GM19397 (cell line): Measurements from ENCODE around the gene PPP2R5D.
"Not testable (repeated sequence)": the region's sequence is repeated elsewhere in the genome, so short reads cannot be mapped to it uniquely, and the experiment has no call there.

Experiments
- ATAC-seq: cut with Tn5 transposase; IDR thresholded peaks from one replicate; pipeline ENCODE4 v1.9.1; 2021; ENCODE audit warnings: mild to moderate bottlenecking, moderate library complexity; ENCODE audit not compliant: unreplicated experiment

The PPP2R5D gene

DNA sequence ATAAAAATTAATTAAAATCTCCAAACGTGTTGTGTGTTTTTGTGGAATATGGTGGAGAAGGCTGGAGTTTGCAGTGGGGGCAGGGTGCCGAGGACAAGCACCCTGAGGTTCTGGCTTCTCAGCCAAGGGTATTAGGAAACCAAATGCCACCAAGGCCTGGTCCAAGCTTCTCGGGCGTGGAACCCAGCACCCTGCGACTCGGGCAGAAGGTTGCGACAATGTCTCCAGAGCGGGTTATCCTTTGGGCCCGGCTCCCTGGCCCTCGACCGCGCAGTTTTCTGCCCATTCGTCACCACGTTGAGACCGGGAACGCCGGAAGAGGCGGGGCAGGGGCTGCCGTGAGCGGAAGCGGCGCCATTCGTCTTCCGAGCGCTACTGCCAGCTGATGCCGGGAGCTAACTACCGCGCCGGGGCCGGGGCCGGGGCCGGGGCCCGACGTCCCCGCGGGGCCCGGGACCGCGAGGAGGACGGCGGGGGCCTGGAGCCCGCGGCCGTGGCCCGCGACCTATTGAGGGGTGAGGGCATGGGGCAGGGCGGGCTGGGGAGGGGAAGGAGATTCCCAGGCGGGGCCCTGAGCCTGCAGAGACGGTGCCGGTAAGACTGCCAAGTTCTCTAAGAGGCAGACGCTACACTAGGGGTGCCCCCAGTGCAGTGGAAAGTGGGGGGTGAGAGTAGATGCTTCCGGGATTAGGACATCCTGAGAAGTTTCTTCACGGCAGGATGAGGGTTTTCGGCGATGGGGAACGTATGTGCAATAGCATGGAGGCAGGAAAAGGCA is 37.1 kb downstream of the PPP2R5D start, which contains the start of gene RRP36:
TSS of gene RRP36 (plus strand) at position 354 of the 778 bp plus-strand sequence. CDS start at position 386, 32 bp downstream.
- peak; percentile 78 for ATAC-seq

DNA sequence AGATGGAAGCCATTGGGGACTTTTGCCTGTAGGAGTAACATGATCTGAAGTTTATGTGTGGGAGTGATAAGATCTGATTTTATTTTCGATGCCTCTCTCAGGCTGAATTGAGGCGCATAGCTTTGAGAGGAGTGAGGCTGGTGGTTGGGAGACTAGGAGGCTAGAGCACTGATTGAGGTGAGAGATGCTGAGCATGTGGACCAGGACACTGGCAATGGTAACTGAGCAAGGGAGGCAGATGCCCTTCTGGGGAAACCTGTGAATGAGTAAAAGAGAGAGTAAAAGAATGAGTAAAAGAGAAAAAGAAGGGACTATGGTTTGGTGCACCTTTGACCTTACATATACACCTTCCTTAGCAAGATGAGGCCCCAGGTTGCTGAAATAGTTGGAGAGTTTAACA is 40.1 kb downstream of the PPP2R5D start:
- ATAC-seq = no peak

DNA sequence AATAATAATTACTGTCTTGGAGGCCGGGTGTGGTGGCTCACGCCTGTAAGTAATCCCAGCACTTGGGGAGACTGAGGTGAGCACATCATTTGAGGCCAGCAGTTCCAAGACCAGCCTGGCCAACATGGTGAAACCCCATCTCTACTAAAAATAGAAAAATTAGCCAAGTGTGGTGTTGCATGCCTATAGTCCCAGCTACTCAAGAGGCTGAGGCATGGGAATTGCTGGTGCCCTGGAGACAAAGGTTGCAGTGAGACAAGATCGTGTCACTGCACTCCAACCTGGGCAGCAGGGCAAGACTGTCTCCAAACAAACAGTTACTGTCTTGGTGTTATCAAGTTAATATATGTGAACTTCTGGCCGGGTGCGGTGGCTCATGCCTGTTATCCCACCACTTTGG is 42.0 kb downstream of the PPP2R5D start:
- ATAC-seq = no peak

DNA sequence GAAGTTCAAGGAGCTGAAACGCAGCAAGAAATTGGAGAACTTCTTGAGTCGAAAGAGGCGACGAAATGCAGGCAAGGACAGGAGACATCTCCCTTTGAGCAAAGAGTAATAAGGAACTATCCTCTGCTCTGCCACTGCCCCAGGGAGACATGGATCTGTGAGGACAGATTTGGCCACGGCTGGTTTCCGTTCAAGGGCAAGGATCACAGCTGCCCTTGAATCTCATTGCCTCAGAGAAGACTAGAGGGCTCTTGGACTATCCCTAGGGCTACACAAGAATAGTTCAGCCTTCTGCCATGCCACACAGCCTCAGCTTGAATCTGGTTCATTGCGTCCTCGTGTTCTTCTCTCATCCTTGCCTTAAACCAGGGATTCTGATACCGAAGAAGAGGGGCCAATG is 44.8 kb downstream of the PPP2R5D start:
- no peak for ATAC-seq

GRCh38 chr6:43032326-43032725 is 48.0 kb downstream of the PPP2R5D start:
- ATAC-seq = no peak

DNA sequence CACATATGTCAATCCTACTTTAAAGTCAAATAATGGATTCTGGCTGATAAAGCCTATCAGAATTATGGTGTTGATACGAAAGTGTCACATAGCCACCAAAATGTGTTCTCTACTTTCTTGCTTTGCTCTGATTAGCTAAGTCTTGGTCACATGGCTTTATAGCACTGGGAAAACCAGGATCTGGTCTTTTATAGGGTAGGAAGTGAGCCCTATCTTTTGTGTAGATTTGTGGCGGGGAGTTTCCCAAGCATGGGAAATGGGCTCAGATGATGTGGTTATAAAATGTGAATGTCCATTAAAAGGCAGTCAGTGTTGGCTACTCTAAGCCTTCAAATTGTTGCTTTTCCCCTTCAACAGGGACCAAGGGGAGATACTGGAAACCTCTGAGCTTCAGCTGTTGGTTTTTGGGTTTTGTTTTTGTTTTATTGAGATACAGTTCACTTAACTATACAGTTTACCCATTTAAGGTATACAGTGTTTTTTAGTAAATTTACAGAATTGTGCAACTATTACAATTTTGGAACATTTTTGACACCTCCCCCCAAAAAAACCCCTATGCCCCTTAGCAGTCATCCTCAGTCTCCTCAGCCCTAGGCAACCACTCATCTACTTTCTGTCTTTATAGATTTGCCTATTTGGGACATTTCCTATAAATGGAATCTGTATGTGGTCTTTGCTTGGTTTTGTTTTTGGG is 49.3 kb downstream of the PPP2R5D start:
- ATAC-seq = no peak

- no peak for ATAC-seq
Observed at GRCh38 chr6:43034190-43034525, 49.8 kb downstream of the PPP2R5D start.

DNA sequence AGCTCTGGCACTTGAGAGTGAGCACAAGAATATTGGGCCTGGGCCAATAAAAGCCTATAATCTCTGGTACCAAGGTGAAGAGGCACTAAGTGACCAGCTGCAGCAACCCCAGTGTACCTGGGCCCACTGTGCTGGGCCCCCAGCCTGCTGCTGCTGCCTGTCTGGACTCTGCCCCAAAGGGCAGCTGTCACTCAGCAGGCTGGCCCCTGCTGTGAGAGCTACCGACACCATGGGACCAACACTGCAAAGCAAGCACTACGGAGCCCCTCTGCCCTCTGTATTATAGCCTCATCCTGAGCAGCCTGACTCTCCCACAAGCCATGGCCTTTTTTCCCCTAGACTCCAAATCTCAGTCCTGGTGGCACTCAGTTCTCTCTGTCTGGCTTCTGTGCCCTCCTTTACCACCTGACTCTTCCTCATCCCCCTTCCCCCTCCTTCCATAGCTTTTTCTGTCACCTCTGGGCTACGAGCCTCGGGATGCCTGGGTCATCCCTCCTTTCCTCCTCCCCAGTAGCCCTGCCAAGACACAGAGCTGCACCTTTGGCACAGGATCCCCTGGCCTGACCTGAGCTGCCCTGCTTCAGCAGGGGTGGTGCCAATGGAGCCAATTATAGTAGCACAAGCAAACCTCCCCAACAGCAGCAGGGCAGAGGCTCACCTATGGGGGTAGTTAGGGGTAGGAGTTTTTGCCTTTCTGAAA is 51.3 kb downstream of the PPP2R5D start:
- no peak for ATAC-seq

DNA sequence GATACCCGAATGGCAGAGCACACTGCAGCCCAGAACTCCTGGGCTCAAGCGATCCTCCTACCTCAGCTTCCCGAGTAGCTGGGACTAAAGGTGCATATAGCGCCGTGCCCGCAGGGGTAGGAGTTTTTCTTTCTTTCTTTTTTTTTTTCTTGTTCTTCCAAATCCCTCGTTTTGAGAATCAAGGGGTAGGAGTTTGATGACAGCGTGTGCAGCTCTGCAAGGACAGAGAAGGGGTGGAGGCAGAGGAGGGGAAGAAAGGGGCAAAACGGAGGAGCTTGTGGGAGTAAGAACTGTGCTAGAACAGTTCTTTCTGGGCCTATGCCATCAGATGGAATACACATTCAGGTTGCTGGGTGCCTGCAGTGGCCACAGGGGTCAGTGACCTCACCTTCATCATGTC is 52.3 kb downstream of the PPP2R5D start:
- ATAC-seq = no peak

- ATAC-seq = no peak
Observed at GRCh38 chr6:43037197-43037596, 52.8 kb downstream of the PPP2R5D start.

DNA sequence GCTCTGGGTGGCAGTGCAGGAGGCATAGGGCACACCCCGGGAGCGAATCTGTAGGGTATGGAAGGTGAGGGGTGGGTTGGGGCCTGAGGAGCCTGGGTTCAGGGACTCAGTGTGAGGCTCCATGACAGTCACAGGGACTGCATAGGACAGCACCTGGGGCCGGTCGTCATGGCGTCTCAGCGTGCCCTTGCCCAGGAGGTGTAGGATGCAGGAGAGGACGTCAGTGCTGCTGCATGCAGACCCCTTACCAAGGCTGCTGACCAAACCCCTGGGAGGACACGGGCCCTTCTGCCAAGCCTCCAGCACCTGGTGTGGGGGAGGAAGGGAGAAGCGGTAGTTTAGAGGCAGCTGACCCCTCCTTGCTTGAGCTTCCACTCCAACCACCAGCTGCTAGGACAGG is 53.3 kb downstream of the PPP2R5D start:
- ATAC-seq = no peak

DNA sequence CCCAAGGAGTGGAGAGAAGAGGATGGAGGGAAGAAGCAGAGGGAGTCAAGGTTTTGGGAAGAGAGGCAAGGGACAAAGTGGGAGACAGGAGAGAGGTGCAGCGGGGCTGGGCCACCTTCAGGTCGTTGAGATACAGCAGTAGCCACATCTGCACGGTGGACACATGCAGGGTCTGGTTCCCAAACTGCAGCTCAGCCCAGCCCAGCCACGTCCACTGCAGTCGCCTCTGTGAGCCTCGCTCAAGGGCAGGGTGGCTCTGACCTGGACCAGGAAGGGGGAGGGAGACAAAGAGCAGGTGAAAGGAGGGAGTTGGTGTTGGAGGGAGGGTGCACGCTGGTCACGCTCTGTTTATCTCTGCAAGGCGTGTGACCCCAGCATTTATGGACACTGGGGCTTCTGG is 54.4 kb downstream of the PPP2R5D start:
- no peak for ATAC-seq

DNA sequence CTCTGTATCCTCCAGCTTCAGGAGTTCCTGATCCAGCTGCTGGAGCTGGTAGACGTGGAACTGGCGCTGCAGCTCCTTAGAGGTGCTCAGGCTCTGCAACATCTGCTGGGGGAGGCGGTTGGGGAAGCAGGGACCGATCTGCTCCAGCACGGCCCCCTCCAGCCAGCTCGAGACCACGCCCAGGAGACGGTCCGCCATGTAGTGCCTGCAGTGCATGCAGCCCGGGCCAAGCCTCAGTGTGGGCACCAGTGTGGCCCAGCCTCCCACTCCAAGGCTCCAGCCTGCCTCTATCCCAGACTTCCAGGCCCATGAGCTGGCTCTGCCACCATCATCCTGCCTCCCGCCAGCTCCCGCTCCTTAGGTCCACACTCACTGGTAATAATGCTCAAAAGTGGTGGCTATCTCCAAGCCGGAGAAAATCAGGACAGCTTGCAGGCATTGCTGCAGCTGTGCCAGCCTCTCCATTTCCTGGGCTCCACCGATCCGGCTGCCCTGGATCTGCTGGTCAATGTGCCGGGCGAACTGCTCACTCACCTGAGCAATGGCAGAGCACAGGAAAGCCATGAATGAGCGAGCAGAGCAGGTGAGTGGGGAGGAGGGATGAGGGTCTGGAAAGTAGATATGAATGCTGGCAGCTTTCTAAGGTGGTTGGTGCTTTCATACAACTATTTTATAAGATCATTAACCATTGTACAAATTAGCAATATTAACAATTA is 56.3 kb downstream of the PPP2R5D start:
- no peak for ATAC-seq

GRCh38 chr6:43041475-43041874 is 57.1 kb downstream of the PPP2R5D start:
- ATAC-seq = not testable (repeated sequence)

DNA sequence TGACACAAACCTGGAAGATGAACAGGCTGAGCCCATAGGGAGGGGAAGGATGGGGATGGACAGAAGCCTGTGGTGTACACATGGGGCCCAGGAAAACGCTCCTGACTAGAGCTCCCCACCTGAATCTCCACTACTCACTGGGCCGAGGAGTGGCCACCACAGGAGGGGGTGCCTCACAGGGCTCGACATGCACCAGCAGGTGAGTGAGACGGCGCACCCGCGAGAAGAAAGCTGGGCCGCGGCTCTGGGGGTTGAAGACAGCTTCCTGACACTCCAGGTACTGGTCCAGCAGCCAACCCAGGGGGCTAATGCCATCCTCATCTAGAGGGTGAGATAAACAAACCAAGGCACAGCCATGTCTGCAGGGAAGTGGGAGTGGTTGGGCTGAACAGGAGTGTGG is 58.9 kb downstream of the PPP2R5D start:
- ATAC-seq = no peak

DNA sequence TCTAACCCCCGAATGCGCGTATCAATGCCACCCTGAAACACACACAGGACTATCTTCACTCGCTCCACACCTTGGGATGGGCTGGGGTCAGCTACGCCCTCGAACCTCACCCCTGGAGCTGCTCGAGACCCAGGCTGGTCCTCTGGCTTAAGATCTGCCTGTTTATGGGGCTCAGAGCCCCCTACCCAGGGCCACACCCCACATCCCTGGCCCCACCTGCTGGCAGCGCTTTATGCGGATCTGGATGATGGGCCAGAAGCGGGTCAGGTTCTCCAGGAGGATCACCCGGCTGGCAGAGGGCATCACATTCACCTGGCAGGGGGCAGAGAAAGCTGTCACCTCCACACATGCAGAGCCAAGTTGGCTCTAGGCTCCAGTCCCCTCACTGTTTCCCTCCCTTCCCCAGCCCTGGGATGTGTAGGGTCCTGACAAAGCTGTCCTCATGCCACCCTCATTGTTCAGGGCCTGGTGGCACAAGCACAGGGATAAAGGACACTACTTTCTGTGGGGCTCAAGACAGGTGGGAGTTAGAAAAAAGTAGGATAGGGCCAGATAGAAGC is 61.1 kb downstream of the PPP2R5D start:
- ATAC-seq = no peak

GRCh38 chr6:43047998-43048397 is 63.6 kb downstream of the PPP2R5D start:
- no peak for ATAC-seq

- no peak for ATAC-seq
Observed at GRCh38 chr6:43050981-43051380, 66.6 kb downstream of the PPP2R5D start.

GRCh38 chr6:43052225-43052841 is 68.0 kb downstream of the PPP2R5D start:
- ATAC-seq = no peak

DNA sequence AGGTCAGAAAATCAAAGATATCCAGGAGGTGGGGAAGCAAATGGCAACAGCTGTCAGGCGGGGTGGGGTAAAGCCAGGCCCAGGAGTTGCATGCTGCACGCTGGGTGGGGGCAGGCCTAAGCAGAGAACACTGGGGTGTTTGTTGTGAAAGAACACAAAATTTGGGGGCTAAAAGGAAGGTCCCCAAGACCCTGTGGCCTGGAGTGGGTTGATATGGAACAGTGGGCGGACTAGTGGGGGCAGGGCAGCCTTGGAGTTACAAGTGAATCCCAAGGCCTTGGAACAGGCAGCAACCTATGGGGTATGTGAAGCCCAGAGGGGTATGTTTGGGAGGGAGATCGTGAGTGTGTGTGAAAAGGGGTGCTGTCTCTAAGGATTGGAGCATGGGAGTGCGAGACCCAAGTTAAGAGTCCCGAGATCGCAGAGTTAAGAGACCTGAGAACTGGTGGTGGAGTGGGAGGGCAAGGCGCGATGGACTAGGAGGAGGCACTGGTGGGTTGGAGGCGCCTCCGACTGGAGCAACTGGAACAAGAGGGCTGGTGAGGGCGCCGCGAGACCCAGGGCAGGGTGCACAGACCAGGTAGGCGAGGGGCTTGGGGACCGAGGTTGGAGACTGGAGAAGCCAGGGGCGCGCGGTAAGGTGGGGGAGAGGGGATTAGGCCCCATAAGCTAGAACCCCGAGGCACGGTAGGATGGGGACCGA is 68.6 kb downstream of the PPP2R5D start:
- peak; percentile 19 for ATAC-seq
